ENCODE results near the gene AGO3. TPM values are rescaled to one million over a fixed set of nuclear protein-coding genes. Genes with fewer than 3 reads are reported as not detected.

Gene AGO3
- total and polyA plus RNA-seq, 10 of the 15 experiments (the other 5 are each of a cell fraction or from before 2014, with no cell fraction given): 3.9 to 35.2 (median 12.5) TPM

GRCh38 chr1:36100376-36100775, 169.5 kb downstream of the AGO3 start:
- H3K36me3 ChIP-seq (ENCODE audit: control insufficient read depth in 2 of 2, insufficient read depth in 2 of 2, low read length in 1 of 2): peaks cover 0 to 3% of the 10 kb centered on the region in 2 experiments; a peak in 2 of 4 replicates
- intact Hi-C loops (cut with micrococcal nuclease; ENCODE audit: unreplicated experiment): no loop called here
- ATAC-seq: no peak

More at GRCh38 chr1:36100376-36100775, 169.5 kb downstream of the AGO3 start:
- Histone ChIP-seq H4K20me1 (ENCODE audit: control insufficient read depth, insufficient read depth) (no peaks in the 10 kb centered on the region), H3K9ac (ENCODE audit: control insufficient read depth, insufficient read depth, low read length) (no peak overlapping the region), H3K27ac (ENCODE audit: control insufficient read depth, insufficient read depth) (no peak overlapping the region), H3K4me1 (ENCODE audit: control insufficient read depth, insufficient read depth, low read length) (no peaks in the 10 kb centered on the region), H3K4me3 (no peak overlapping the region), H3K4me2 (ENCODE audit: control insufficient read depth, insufficient read depth) (no peak overlapping the region), H3K79me2 (ENCODE audit: control insufficient read depth, insufficient read depth, low read length) (no peaks in the 10 kb centered on the region), H3K9me3 (replicated peaks; ENCODE audit: control insufficient read depth, insufficient read depth, low read length) (no peaks in the 10 kb centered on the region), H3K27me3 (replicated peaks in 1 of 2; ENCODE audit: control insufficient read depth in 2 of 2, insufficient read depth in 2 of 2, low read length in 1 of 2) (no peaks in the 10 kb centered on the region), H2AFZ (ENCODE audit: control insufficient read depth, low read depth, low read length) (no peak overlapping the region)
- no peak for TF ChIP-seq SUZ12 (IDR thresholded peaks at IDR 0.05; ENCODE audit: unreplicated experiment)
- no peak for TF ChIP-seq ATF2 (IDR thresholded peaks at IDR 0.05; ENCODE audit: low read length)
- no peak for TF ChIP-seq NFYA (IDR thresholded peaks at IDR 0.05; ENCODE audit: borderline replicate concordance, low read depth, low read length)
- no peak for TF ChIP-seq HDAC6 (IDR thresholded peaks at IDR 0.05; ENCODE audit: unreplicated experiment)
- TF ChIP-seq TCF3 (IDR thresholded peaks at IDR 0.05; ENCODE audit: borderline replicate concordance, insufficient read depth, low read depth, low read length): no peak
- TF ChIP-seq PRDM15 (CRISPR knock-in tag; IDR thresholded peaks at IDR 0.05): no peak
- TF ChIP-seq IKZF2 (IDR thresholded peaks at IDR 0.05): no peak
- no peak for TF ChIP-seq LARP7 (IDR thresholded peaks at IDR 0.05)
- ChIA-PET SMC1A (ENCODE audit: uncharacterized antibody, unreplicated experiment) (interaction anchor here (1.1 to 2.0 kb wide), 6 partner anchors 34 to 185 kb away, joined by 3 to 9 read pairs (median 4); partner anchors contain the start of genes THRAP3 and TRAPPC3), CTCF (interaction anchor here (0.6 to 5.4 kb wide), 9 partner anchors 11 to 324 kb away, joined by 3 to 56 read pairs (median 5); partner anchors contain the start of gene TRAPPC3), POLR2A (no interaction called here), RAD21 (ENCODE audit: unreplicated experiment) (interaction anchor here (0.7 to 2.3 kb wide), 7 partner anchors 35 to 243 kb away, joined by 3 to 12 read pairs (median 4); no protein-coding TSS in a partner anchor)
- WGBS (ENCODE audit: insufficient coverage, insufficient replicate concordance, low lambda C conversion rate, missing lambda C conversion rate): 60% methylated on average over 6 of the region's 6 CpGs
- DNase-seq (ENCODE audit: low read depth, low spot score) (no peak), FAIRE-seq (no peak)
- BruUV-seq (replicated peaks): no TSS peak
- in situ Hi-C loops (cut with MboI): loop anchor here (10.0 kb wide), 1 partner anchor 184 kb away; no protein-coding TSS in a partner anchor
